ENCODE measurements around the gene EVC2.

The EVC2 gene

GRCh38 chr4:5558502-5558901, 149.9 kb downstream of the EVC2 start:
- no peak overlapping the region for H3K4me3 ChIP-seq (replicated peaks; ENCODE audit: low read depth, low read length)
- no peak for TF ChIP-seq CTCF (IDR thresholded peaks at IDR 0.05; ENCODE audit: low read length, missing control alignments)
- DNase-seq (ENCODE audit: low read depth) = no peak

DNA sequence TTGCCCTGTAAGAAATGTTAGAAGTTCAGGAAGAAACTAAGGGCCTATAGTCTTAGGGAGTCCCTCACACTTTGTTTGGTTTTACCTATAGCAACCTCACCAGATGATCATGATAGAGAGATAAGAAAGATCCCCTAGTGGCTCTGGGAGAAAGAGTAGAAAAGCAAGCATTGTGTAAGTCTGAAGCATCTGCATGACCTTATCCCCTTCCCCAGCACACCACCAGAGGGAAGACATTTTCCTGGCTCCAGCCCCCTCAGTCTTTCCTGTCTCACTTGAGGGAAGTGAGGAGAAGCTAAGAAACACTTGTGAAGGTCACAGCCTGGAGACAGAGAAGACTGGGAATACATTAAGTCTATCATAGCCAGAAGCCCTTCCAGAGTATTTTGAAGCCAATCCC, 154.0 kb downstream of the EVC2 start:
- H3K4me3 ChIP-seq (replicated peaks; ENCODE audit: low read depth, low read length) = no peak overlapping the region
- no peak for TF ChIP-seq CTCF (IDR thresholded peaks at IDR 0.05; ENCODE audit: low read length, missing control alignments)
- no peak for DNase-seq (ENCODE audit: low read depth)

- TF ChIP-seq CTCF (IDR thresholded peaks at IDR 0.05; ENCODE audit: low read length, missing control alignments) = no peak
- no peak overlapping the region for H3K4me3 ChIP-seq (replicated peaks; ENCODE audit: low read depth, low read length)
- DNase-seq (ENCODE audit: low read depth) = no peak
Observed at GRCh38 chr4:5553801-5554200, 154.6 kb downstream of the EVC2 start.

DNA sequence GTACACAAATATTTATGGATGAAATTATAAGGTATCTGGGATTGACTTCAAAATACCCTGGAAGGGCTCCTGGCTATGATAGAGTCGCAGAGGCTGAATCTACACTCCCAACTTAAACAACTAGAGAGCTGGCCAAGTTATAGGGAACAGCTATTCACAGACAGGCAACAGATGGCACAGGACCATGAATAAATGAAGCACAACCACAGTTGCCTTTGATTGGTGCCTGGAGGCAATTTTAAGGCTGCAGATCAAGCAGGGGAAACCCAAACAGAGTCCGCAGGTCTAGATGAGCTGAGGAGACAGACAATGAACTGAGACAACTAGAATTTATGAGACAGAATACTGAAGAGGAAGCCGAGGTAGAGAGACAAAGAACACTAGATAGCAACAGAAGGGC, 155.9 kb downstream of the EVC2 start:
- no peak for TF ChIP-seq CTCF (IDR thresholded peaks at IDR 0.05; ENCODE audit: low read length, missing control alignments)
- H3K4me3 ChIP-seq (replicated peaks; ENCODE audit: low read depth, low read length) = no peak overlapping the region
- no peak for DNase-seq (ENCODE audit: low read depth)

DNA sequence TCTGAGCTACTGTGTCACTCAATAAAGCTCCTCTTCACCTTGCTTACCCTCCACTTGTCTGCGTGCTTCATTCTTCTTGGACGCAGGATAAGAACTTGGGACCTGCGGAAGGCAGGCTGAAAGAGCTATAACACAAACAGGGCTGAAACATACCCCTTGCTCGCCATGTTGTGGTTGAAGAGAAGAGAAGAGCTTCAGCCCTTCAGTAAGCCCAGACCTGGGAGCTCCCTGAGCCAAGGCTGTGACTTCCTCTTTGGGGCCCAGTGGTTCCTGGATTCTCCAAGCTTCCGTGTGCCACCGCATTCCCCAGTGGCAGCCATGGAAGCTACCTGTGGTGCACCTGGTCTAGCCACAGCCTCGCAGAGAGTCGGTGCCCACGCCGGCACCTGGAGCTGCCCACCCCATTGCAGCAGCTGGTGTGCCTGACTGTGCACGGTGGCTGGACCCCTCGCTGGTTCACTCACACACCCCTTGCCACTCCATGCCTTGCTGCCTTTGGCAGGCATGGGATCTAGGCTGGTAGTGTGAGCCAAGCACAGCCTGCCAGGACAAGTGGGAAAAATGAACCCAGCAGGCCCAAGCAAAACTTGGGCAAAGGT, 160.6 kb downstream of the EVC2 start:
- DNase-seq (ENCODE audit: low read depth) = no peak
- H3K4me3 ChIP-seq (replicated peaks; ENCODE audit: low read depth, low read length) = no peak overlapping the region
- no peak for TF ChIP-seq CTCF (IDR thresholded peaks at IDR 0.05; ENCODE audit: low read length, missing control alignments)

DNA sequence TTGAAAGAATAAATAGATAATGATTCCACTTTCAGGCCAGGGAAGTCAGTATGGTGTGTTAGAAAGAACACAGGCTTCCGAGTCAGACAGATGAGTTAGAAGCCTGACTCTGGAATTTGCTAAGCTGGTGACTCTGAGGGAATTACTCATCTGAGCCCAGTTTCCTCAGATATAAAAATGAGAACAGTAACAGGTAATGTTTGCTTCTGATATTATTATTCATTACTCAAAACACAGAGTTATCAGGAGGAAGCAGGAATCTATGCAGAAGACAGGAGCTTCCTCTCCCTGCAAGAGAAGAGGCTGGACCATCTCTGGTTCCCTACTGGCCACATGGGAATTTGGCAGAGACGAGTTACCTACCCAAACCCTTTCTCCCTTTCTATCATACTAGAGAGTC, 163.1 kb downstream of the EVC2 start:
- DNase-seq (ENCODE audit: low read depth) = no peak
- no peak for TF ChIP-seq CTCF (IDR thresholded peaks at IDR 0.05; ENCODE audit: low read length, missing control alignments)
- no peak overlapping the region for H3K4me3 ChIP-seq (replicated peaks; ENCODE audit: low read depth, low read length)

GRCh38 chr4:5544762-5545161, 163.6 kb downstream of the EVC2 start:
- TF ChIP-seq CTCF (IDR thresholded peaks at IDR 0.05; ENCODE audit: low read length, missing control alignments) = no peak
- no peak for DNase-seq (ENCODE audit: low read depth)
- H3K4me3 ChIP-seq (replicated peaks; ENCODE audit: low read depth, low read length) = no peak overlapping the region

Data from fibroblast of pulmonary artery (primary cell).